Activated CD4-positive, CD25-positive, alpha-beta regulatory T cell treated with anti-CD3 and anti-CD28 coated beads, Interleukin-2, amount 50 U/mL, for 16 hours (primary cell): Measurements from ENCODE around the gene GINS1.

Experiments used
- DNase-seq: peaks from one replicate; pipeline ENCODE4 v3.0.0-alpha.2; 2020; ENCODE audit warnings: low read depth, low spot score

GINS1 gene

GRCh38 chr20:25493748-25494505, 86.5 kb downstream of the GINS1 start:
- no peak for DNase-seq

GRCh38 chr20:25494506-25495188, 87.2 kb downstream of the GINS1 start:
- no peak for DNase-seq

- DNase-seq = no peak
These were observed 87.8 kb downstream of the GINS1 start for GRCh38 chr20:25495189-25495824.

DNA sequence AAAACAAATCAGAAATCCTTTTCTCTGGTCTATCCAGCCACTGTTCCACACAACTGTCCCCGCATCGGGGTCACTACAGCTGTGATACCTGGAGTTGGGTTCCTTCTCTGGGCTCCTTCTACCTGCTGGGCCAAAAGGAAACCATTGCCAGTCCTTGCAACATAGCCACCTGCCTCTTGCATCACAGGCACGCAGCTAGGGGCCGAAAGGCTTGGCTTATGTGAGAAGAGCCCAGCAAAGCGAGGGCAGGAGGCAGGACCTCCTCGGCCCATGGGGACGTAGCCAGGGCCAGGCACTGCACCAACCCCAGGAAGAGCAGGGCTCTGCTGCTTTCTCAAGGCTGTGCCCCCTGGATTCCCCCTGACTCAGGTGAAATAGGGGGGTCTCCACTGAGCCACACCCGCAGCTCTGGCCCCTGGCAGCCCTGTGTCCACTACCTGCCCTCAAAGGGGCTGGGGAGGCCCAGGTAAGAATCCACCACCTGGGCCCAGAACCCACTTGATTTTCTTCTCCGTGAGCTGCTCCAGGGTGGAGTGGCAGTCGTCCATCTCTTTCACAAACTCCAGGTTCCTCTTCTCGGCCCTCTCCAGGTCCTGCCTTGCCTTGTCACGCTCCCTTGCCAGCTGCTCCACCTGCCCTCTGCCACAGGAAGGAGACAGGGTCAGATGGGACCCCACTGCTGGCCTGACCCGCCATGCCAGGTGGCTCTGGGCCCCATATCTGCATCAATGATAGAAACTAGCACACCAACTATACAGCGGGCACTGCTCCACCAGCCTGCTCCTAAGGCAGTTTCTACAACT, 88.9 kb downstream of the GINS1 start:
- no peak for DNase-seq

- no peak for DNase-seq
These were observed 89.5 kb downstream of the GINS1 start for GRCh38 chr20:25496968-25497401.

DNA sequence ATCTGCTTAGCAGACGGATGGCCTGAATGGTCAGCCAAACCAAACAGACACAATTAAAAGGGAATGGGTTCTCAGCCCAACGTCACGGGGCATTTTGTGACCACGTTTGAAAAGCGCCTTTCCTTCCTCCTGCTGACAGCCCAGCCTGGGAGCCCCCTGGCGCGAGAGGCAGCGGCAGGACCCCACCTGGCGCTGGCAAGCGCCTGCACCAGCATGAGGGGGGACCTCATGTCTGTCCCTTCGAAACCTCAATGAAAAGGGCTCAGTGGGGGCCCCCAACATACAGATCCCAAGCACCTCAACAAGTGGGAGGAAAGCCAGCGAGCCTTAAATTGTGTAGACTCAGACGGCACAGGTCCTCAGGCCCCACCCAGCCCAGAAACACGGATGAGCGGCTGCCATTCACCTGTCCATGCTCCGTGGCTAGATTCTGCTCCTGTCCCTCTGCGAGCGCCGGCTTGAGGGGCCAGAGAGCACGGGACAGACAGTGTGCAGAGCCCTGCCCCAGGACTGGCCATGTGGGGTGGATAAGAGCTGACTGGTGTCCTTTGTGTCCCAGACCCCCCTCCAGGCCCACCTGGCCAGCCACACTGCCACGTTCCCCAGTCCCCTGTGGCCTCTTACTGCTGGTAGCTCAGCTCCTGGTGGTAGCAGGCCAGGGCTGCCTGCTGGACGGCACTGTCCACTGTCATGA, 90.3 kb downstream of the GINS1 start:
- DNase-seq = no peak
